NCI-H345 treated with DMSO at 0.1 percent for 48 hours (cell line): ENCODE measurements around the gene ATF1.
"Not testable (repeated sequence)": the region's sequence is repeated elsewhere in the genome, so short reads cannot be mapped to it uniquely, and the experiment has no call there.

Experiments
- DNase-seq: peaks from one replicate; lab custom pipeline; 2025; ENCODE audit not compliant: unreplicated experiment; lab: John Stamatoyannopoulos, UW

ATF1 gene

GRCh38 chr12:50855218-50855617 lies 91.3 kb downstream of the ATF1 start:
- not testable (repeated sequence) for DNase-seq

GRCh38 chr12:50855679-50856078 lies 91.8 kb downstream of the ATF1 start:
- not testable (repeated sequence) for DNase-seq

DNA sequence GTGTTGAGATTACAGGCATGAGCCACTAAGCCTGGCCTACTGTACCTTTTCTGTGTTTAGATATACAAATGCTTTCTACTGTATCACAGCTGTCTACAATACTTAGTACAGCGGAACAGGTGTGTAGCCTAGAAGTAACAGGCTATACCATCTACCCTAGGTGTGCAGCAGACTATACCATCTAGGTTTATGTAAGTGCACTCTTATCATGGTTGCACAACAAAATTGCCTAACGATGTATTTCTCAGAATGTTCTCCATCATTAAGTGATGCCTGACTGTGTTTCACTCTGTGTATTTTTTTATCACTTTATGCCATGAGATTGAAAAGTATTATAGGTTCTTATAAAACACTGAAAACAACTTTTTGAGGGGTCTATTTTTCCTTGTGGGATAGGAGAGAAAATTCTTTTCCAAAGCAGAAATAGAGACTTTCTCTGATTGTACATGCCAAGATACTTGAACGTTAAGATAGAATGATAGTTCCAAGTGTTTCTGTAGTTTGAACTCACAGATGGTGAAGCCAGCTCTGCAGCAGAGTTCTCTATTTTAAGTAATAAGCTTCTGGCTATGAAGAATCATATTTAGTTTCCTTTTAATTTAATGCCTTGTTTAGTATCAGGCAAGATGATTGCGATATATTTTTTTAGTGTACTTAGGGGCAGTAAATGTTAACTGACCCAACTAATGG lies 95.9 kb downstream of the ATF1 start:
- no peak for DNase-seq

DNA sequence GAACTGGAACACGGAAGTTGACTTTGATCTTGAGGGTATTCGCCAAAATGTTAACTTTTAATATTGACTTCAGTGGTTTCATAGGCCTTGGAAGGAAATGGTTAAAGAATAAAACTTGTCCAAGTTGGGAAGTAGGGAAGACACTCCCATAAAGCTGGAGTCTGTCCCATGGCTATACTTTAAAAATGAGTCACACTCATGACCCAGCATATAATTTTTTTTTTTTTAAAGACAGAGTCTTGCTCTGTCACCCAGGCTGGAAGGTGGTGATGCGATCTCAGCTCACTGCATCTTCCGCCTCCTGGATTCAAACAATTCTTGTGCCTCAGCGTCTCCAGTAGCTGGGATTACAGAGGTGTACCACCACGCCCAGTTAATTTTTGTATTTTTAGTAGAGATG lies 98.4 kb downstream of the ATF1 start:
- no peak for DNase-seq

DNA sequence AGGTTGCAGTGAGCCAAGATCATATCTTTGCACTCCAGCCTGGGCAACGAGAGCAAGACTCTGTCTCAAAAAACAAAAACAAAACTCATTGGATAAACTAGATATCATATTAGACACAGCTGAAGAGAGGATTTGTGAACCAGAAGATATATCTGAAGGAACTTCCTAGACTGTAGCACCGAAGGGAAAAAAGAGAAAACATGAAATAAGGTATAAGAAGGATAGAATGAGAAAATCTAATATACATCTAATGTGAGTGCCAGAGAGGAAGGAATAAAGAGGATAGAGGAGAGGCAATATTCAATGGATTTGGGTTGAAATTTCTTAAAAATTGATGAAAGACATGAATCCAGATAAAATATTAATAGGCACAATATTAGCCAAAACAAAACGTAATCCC lies 101.4 kb downstream of the ATF1 start:
- DNase-seq = no peak

- not testable (repeated sequence) for DNase-seq
Measured at GRCh38 chr12:50868881-50869280, 105.0 kb downstream of the ATF1 start.
